ENCODE data around the gene CAMK2B. TPM values are rescaled to one million over a fixed set of nuclear protein-coding genes. Genes with fewer than 3 reads are reported as not detected.

Gene CAMK2B
- polyA plus RNA-seq, 2 of the 4 experiments (the other 2 are of a cell fraction) = 0.17 TPM; not detected in 1

DNA sequence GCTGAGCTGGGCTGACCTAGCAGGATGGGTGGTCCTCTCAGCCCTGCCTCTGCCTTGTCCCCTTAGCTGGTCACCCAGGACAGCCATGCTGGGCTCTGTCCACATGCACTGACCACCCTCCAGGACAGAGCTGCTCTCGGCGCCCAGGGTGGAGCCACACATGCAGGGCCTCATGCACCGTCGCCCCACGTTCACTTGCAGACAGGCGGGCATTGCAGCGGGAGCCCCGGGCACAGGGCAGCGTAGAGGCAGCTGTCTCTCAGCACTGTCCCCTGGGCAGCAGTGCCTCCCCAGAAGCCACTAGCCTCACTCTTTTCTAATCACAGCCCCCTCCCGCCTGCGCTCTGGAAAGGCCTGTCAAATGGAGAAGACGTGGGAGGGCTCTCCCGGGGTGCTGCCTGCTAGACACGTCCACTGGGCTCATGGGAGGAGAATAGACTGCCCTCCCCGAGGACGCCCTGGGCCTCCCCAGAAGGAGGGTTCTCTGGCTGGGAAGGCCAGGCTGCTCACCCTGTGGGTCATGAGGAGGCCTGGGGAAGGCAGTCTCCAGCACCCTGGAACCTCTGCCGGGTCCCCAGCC lies 87.2 kb downstream of the CAMK2B start:
- ATAC-seq = no peak
- CTCF ChIA-PET = interaction anchor here (0.6 to 1.6 kb wide), 3 partner anchors 90 to 329 kb away, joined by 3 to 4 read pairs (median 3); no protein-coding TSS in a partner anchor

DNA sequence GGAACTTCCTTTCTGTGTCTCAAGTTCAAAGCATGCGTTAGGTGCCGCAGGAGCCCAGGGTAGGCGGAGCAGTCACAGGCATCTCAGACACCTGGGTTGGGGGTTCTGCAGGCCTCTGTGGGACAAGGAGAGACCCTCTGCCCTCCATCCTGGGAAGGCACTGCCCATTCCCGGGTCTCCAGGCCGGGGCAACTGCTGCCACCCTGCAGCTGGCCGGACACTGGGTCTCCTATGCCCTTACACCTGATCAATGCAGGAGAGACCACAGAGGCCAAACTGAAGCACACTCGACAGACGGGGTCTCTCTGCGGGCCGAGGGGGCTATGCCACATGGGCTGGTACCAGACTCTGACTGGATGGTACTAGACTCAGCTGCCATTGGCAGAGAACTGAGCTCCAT lies 87.7 kb downstream of the CAMK2B start:
- CTCF ChIA-PET = interaction anchor here (0.6 to 1.7 kb wide), 4 partner anchors 90 to 329 kb away, joined by 3 to 7 read pairs (median 4); no protein-coding TSS in a partner anchor
- POLR2A ChIA-PET = no interaction called here
- Histone ChIP-seq H3K9me3 (no peaks in the 10 kb centered on the region), H3K4me1 (no peaks in the 10 kb centered on the region), H3K4me3 (no peak overlapping the region), H3K4me2 (no peak overlapping the region), H3K27ac (no peak overlapping the region)
- TF ChIP-seq NFE2L2 (conservative IDR thresholded peaks at IDR 0.05; ENCODE audit: low read length) (no peak), ZNF302 (CRISPR knock-in tag; IDR thresholded peaks at IDR 0.05) (no peak), MAZ (IDR thresholded peaks at IDR 0.05; ENCODE audit: borderline replicate concordance, low read depth, low read length) (no peak), ESRRA (IDR thresholded peaks at IDR 0.05; ENCODE audit: borderline replicate concordance, low read length) (no peak), NR3C1 (IDR thresholded peaks at IDR 0.05) (no peak), BHLHE40 (IDR thresholded peaks at IDR 0.05; ENCODE audit: low read depth, low read length) (no peak), CHD2 (IDR thresholded peaks at IDR 0.05; ENCODE audit: low read length, partially characterized antibody) (no peak), HOXA7 (CRISPR knock-in tag; IDR thresholded peaks at IDR 0.05) (no peak), EHMT2 (IDR thresholded peaks at IDR 0.05; ENCODE audit: low read depth) (no peak), JUNB (IDR thresholded peaks at IDR 0.05) (no peak)
- TF ChIP-seq, protein P1, sequence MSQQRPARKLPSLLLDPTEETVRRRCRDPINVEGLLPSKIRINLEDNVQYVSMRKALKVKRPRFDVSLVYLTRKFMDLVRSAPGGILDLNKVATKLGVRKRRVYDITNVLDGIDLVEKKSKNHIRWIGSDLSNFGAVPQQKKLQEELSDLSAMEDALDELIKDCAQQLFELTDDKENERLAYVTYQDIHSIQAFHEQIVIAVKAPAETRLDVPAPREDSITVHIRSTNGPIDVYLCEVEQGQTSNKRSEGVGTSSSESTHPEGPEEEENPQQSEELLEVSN (IDR thresholded peaks at IDR 0.05; ENCODE audit: borderline replicate concordance, low read depth) = no peak
- DNase-seq (ENCODE audit: low read depth in 1 of 2, low spot score in 1 of 2) (no peak), FAIRE-seq (no peak), ATAC-seq (no peak)
- 30% methylated on average over 5 of the region's 10 CpGs for WGBS (ENCODE audit: missing lambda C conversion rate)

More for the DNA sequence above, 87.2 kb downstream of the CAMK2B start:
- POLR2A ChIA-PET = no interaction called here
- WGBS (ENCODE audit: missing lambda C conversion rate) = 64% methylated on average over 12 of the region's 17 CpGs
- FAIRE-seq (no peak), DNase-seq (ENCODE audit: low read depth in 1 of 2, low spot score in 1 of 2) (no peak)
- no peak overlapping the region for H3K4me2 ChIP-seq
- no peaks in the 10 kb centered on the region for H3K9me3 ChIP-seq
- no peak overlapping the region for H3K27ac ChIP-seq
- H3K4me1 ChIP-seq = no peaks in the 10 kb centered on the region
- no peak overlapping the region for H3K4me3 ChIP-seq
- TF ChIP-seq NR3C1 (IDR thresholded peaks at IDR 0.05) = no peak
- TF ChIP-seq HOXB13 (CRISPR knock-in tag; IDR thresholded peaks at IDR 0.05; ENCODE audit: low read depth) = no peak
- TF ChIP-seq, protein P2, sequence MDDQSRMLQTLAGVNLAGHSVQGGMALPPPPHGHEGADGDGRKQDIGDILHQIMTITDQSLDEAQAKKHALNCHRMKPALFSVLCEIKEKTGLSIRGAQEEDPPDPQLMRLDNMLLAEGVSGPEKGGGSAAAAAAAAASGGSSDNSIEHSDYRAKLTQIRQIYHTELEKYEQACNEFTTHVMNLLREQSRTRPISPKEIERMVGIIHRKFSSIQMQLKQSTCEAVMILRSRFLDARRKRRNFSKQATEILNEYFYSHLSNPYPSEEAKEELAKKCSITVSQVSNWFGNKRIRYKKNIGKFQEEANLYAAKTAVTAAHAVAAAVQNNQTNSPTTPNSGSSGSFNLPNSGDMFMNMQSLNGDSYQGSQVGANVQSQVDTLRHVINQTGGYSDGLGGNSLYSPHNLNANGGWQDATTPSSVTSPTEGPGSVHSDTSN (IDR thresholded peaks at IDR 0.05) = no peak
- no peak for TF ChIP-seq MAFK (IDR thresholded peaks at IDR 0.05; ENCODE audit: partially characterized antibody)
- TF ChIP-seq, protein P3, sequence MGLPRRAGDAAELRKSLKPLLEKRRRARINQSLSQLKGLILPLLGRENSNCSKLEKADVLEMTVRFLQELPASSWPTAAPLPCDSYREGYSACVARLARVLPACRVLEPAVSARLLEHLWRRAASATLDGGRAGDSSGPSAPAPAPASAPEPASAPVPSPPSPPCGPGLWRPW (IDR thresholded peaks at IDR 0.05) = no peak
- no peak for TF ChIP-seq SREBF2 (IDR thresholded peaks at IDR 0.05)

DNA sequence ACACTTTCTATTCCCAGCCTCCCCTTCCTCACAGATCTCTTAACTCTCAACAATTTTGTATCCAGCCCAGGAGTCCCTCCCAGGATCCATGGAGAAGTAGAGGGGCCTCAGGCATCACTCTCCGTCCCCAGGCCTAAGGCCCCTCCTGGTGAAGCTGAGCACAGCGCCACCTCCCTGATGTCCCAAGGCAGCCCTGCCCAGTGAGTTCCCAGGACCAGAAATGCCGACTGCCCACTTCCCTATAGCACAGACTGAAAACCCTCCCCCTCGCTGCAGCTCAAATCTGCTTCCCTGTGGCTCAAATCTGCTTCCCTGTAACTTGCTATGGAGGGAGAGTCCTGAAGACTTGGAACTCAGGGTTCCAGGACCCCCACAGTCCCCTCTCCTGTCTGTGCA lies 89.1 kb downstream of the CAMK2B start:
- DNase-seq (ENCODE audit: low read depth in 1 of 2, low spot score in 1 of 2) = no peak
- ATAC-seq = no peak
- 79% methylated on average over 4 of the region's 4 CpGs for WGBS (ENCODE audit: missing lambda C conversion rate)
- H3K4me1 ChIP-seq = no peaks in the 10 kb centered on the region
- CTCF ChIA-PET = interaction anchor here (1.7 kb wide), 1 partner anchor 329 kb away, joined by 7 read pairs; no protein-coding TSS in a partner anchor
- no peak for FAIRE-seq
- no peak overlapping the region for H3K4me3 ChIP-seq
- no peak overlapping the region for H3K4me2 ChIP-seq
- H3K27ac ChIP-seq = no peak overlapping the region
- H3K9me3 ChIP-seq = no peaks in the 10 kb centered on the region
- POLR2A ChIA-PET = no interaction called here
- TF ChIP-seq KDM5A (IDR thresholded peaks at IDR 0.05) = no peak
- no peak for TF ChIP-seq RAD21 (conservative IDR thresholded peaks at IDR 0.05 in 1 of 2, IDR thresholded peaks at IDR 0.05 in 1 of 2)
- TF ChIP-seq, protein P3 (IDR thresholded peaks at IDR 0.05) = no peak
- TF ChIP-seq RNF2 (IDR thresholded peaks at IDR 0.05; ENCODE audit: borderline replicate concordance, low read depth) = no peak
- no peak for TF ChIP-seq CHD2 (IDR thresholded peaks at IDR 0.05; ENCODE audit: low read length, partially characterized antibody)
- TF ChIP-seq TP53 (CRISPR knock-in tag; IDR thresholded peaks at IDR 0.05) = no peak
- no peak for TF ChIP-seq ZSCAN20 (CRISPR knock-in tag; IDR thresholded peaks at IDR 0.05)
- TF ChIP-seq NR3C1 (IDR thresholded peaks at IDR 0.05) = no peak
